H54 (cell line): ENCODE measurements around the gene ENTR1.

Experiments used
- DNase-seq: peaks from one replicate; pipeline ENCODE4 v3.0.0; 2011; ENCODE audit warnings: low spot score, mixed read lengths; ENCODE audit not compliant: insufficient read length
- FAIRE-seq: peaks from 3 replicates; lab custom pipeline; 2011; peaks lifted over from hg19 to GRCh38; lab: Jason Lieb, UNC
- POLR2A ChIP-seq: IDR thresholded peaks from 2 replicates; pipeline ENCODE4 v1.6.1; 2011; ENCODE audit warnings: low read depth, mild to moderate bottlenecking, low read length

Gene ENTR1

DNA sequence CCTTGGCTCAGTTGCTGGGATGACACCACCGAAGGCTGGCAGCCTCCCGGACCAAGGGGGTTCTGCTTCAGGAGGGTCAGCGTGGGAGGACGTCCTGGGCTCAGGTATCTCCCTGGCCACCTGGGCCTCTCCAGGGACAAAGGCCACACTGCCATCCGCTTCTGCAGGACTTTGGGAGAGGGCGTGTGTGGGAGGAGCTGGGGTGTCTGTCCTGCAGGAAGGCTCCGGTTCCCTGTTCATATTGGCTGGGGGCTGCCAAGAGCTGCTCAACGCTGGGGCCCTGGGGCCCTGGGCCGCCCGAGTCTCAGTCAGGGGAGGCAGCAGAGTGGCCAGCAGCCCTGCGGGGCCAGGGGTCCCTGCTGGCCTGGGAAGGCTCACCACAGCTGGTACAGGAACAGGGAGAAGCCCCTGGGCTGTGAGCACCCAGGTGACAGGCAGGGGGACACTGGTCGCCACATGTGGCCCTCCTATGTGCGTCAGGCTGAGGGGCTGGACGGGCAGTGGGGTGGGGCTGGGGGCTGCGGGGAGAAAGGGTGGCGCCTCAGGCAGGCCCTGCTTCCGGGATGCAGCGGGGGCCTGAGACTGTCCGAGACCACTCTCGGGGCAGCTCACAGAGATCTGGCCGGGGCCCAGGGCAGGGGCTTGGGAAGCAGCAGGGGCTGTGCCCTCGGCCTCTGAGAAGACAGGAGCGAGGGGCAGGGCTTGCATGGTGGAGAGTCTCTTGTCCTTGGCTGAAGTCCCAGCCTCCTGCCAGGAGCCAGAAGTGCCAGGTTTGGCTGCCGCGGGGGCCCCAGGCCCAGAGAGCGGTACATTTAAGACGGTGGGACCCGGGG, 32.0 kb downstream of the ENTR1 start:
- DNase-seq (no peak), FAIRE-seq (no peak)
- no peak for TF ChIP-seq POLR2A

DNA sequence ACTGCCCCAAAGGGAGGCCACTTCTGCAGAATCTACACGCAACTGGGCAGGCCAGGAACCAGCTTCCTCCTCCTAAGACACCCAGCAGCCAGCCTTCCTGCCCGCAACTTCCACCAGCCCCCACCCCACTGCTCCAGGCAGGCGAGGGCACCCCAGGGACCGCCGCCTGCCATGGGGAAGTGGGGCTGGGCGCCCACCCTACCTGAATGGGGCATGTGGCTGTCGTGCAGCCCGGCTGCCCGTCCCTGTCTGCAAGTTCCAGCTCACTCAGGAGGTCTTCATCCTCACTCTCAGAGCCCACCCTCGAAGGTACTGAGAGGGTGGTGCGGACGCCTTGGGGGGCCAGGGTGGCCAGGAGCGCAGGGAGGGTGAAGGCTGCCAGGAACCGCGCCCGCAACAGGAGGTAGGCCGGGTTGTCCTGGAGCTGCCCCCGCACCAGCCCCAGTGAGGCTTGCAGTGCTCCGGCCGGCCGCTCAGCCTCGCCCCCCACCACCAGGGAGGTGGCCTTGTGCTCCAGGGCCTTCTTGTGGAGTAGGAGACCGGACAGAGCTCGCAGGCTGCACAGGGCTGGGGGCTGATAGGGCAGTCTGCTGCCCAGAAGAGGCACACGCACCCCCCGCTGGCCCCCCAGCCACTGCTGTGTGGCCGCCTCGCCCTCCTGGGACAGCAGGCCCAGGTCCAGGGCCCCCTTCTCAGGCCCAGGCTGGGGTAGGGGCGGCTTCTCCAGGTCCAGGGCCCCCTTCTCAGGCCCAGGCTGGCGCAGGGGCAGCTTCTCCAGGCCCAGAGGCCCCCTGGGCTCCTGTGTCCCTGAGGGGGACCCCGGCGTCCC, 32.9 kb downstream of the ENTR1 start:
- no peak for FAIRE-seq
- DNase-seq = no peak
- no peak for TF ChIP-seq POLR2A

DNA sequence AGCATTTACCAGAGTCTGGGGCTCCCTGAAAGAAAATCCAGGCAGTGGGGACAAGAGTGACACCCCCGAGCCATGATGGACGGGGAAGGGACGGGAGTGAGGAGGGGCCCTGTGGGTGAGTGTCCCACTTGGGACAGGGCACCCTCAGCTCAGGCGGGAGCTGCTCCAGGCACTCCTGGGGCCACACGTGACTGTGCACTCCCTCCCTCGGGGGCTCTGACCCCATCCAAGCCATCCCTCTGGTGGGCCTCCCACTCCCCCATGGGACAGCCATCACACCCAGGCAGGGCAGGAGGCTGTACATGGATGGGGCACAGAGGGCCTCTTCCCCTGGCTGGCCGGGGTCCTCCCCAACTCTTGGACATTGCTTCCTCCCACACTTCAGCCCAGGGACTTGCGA, 34.0 kb downstream of the ENTR1 start:
- TF ChIP-seq POLR2A = no peak
- FAIRE-seq (no peak), DNase-seq (no peak)

DNA sequence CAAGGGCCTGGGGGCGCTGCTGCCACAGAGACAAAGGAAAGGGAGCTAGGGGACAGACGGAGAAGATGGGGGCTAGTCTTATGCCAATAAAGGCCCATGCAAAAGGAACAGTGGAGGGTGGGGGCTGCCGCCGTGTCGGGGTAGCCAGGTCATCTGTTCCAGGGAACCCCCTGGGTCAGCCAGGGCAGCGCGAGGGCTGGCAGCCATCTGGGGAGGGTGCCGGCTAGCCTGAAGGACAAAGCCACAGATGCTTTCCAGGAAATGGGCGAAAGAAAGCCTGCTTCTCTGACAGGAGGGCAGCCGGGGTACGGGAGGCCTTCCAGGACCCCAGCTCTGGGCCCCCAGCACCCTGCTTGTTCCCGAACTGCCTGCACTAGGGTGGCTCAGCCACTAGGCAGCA, 35.3 kb downstream of the ENTR1 start:
- FAIRE-seq (no peak), DNase-seq (no peak)
- TF ChIP-seq POLR2A = no peak

DNA sequence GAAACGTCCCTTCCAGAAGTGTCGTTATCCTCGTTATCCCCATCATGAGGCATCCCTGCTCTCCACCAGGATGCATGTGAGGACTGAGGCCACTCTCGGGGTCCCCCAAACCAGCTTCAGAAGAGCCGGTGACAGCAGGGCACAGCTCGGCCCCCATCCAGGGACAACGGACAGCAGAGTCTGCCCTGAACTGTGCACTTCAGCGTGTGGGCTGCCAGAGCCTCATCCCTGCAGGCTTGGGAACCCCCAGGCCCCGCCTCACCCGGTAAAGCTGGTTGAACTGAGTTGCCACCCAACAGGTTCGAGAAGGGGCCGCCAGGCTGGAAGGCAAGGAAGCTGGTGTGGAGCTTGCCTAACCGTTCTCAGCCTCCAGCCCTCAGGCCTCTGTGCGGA, 36.2 kb downstream of the ENTR1 start:
- no peak for FAIRE-seq
- no peak for TF ChIP-seq POLR2A

DNA sequence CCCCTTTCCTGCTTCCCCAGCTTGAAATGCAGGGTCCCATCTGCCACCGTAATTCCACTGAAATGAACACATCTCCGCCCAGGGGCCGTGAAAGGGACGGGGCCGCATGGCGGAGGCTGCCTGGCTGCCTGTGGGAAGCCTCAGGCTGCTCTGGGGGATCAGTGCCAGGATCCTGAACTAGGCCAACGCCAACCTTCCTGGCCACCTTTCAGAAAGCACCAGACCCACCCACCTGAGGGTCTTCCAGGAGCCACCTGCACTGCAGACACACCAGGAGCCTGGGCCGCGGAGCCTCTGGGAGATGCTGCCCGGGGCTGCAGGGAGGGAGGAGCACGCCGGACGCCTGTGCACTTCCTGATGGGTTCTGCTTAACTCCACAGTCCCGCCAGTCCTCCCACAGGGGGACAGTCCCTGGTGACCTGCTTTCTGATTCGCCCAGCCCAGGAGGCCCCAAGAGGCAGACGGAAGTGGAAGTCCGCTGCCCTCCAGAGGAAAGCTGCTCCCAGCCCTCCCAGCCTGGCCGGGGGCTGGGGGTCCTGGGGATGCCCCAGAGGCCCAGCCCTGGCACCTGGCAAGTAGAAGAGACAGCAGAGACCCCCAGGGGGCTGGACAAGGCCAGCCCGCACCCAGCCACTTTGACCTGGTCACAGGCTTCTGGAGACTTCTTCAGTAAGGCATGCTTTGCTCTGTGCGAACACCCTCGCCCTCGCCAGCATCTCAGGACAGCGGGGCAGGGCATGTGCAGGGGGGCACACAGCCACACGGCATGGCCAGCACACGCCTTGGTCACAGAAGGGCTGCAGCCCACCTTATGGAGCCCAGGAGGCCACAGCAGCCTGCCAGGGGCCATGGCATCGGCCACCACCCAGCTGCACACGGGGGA, 36.9 kb downstream of the ENTR1 start, which contains the start of gene CARD9:
CARD9 (minus strand) TSS at position 370 of the 883 bp plus-strand sequence. CDS start 1,591 bp downstream, outside the sequence.
- FAIRE-seq (no peak), DNase-seq (no peak)
- TF ChIP-seq POLR2A = no peak

More for the DNA sequence above, 36.2 kb downstream of the ENTR1 start:
- DNase-seq = no peak

DNA sequence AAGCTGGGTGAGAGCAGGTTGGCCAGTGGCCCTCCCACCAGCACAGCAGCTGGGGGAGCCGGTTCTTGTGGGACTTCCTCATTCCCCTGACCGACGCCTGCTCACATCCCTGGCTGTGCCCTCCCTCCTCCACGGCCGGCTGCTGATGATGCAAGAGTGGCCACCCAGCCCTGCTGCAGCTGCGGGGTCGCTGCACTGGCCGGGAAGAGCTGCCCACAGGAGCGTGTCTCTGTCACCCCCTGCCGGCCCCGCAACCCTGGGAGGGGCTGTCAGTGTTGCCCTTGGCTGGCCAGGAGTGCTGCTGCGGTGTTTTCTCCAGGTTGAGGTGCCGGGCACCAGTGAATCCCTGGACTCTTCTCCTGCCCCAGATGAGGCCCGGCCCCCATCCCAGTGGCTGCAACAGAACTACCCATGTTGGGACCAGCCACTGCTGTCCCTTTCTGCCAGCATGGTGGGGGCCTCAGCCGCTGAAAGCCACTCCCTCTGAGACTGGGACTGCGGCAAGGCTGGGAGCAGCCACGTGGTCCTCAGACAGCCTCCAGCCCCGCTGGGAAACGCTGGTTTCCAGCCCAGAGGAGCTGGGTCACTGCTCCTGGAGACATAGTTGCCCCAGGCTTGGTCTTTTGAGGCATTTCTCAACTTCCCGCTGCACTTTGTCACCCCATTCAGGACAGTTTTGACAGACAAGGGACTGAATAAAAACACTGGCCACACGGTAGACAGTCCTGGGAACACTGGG, 37.7 kb downstream of the ENTR1 start:
- FAIRE-seq (no peak), DNase-seq (peak; percentile 68)
- TF ChIP-seq POLR2A = no peak

DNA sequence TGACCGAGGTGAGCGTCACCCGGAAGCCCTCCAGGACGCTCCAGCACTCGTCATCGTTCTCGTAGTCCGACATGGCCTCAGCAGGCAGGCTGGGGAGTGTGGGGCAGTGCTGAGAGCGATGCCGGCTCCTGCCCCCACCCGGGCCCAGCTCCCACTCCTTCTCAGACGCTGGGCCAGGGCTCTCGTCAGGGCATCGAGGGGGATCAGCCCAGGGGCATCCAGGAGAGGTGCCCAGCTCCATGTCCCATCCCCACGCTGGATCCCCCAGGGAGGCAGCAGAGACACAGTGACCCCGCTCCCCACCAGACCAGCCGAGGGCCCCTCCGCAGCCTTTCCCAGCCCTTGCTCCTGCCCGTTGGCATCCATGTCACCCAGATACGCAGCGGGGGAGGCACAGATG, 38.4 kb downstream of the ENTR1 start:
- DNase-seq (no peak), FAIRE-seq (no peak)
- no peak for TF ChIP-seq POLR2A

DNA sequence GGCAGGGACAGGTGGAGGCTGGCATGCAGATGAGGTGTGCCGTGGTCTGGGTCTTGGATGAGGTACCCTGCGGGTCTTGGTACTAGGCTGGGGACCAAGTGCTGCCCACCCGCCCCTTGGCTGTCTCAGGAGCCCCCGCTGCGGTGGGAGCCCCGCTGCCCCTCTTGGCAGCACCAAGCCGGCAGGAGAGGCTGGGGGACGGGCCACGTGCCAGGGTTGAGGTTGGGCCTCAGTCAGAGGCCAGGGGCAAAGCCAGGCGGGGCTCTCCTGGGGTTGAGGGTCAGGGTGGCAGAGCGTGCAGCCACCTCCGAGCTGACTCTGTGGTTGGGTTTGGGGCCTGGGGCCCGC, 38.9 kb downstream of the ENTR1 start:
- TF ChIP-seq POLR2A = no peak
- DNase-seq (no peak), FAIRE-seq (no peak)

DNA sequence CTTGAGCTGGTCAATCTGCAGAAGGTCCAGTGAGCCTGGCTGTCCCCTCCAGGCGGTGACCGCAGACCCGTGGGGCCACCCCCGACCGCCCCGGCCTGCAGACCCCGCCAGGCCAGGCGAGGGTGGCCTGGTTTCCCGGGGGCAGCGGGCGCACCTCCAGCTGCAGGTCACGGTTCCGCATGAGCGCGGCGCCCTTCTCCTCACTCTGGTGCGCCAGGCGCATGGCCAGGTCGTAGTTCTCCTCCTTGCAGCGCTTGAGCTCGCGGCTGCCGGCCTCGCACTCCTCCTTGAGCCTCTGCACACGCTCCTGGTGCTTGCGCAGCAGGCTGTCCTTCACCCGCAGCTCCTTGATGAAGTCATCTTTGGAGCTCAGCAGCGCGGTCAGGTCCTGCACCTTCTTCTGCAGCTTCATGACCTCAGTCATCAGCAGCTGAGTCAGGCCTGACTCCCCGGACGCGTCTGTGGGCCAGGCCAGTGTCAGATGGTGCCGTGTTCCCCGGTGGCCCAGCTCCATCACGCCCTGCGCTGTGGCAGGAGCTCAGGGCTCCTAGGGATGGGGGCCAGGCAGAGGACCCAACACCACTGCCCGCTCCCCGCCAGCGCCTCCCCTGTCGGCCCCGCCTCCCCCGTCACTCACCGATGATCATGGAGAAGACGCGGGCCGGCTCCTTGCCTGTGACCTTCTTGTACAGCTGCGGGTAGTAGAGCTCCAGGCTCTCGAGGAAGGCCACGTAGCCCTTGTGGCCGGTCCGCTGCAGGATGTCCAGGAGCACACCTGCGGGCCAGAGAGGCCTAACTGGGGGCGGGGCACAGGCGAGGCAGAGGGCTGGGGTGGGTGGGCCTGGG, 39.5 kb downstream of the ENTR1 start:
- FAIRE-seq = no peak
- DNase-seq = no peak
- no peak for TF ChIP-seq POLR2A

DNA sequence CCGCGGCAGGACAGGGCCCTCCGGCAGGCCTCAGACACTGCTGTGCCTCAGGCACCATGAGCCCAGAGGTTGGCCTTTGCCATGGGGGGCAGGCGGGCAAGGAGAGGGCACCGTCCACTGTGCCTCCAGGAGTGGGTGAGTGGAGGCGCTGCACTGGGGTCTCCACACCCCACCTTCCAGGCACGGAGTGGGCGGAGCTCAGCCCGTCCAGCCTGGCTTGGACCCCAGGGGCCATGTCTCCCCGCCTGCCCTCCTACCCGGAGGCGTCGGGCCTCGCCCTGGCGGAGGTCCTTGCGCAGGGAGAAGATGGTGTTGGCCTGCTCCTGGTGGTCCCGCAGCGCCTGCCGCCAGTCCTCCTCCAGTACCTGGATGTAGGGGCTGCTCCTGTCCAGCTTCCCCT, 40.4 kb downstream of the ENTR1 start:
- TF ChIP-seq POLR2A = no peak
- no peak for FAIRE-seq
- DNase-seq = no peak

DNA sequence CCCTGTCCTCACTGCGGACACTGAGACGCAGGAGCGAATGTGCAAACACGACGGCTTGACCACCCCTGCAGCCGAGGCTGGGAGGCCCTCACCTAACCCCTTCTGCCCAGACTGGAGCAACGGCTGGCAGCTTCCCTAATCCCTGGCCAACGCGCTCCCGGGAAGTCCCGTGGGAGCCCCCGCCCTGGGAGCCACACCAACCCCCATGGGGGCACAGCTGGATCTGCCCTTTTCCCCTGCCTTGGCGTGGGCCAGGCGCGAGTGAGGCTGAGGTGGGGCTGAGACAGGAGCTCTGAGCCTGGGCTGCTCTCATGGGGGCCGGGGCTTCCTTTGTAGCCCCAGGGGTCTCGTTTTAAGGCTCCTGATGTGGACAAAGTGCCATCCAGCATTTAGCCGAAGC, 42.2 kb downstream of the ENTR1 start:
- DNase-seq (no peak), FAIRE-seq (no peak)
- no peak for TF ChIP-seq POLR2A
